K562 (cell line): Measurements from ENCODE around the gene BLOC1S3. TPM values are rescaled to one million over a fixed set of nuclear protein-coding genes. Genes with fewer than 3 reads are reported as not detected.

Experiments used
- ATAC-seq: fragments of 200-7000 bp; cut with Tn5 transposase; 3 replicates; pipeline ENCODE4 v1.9.1; 2020; ENCODE audit warnings: moderate library complexity
- BruUV-seq: library from RNA; stranded (reverse); fragments of 400-500 nt; replicated peaks from 2 replicates; lab custom pipeline; 2021; lab: Mats Ljungman, UMichigan
- CTCF ChIA-PET: fragments of 300-600 bp; formaldehyde crosslinking; extraction: SDS; loops from one replicate; lab custom pipeline; 2021; ENCODE audit warnings: low intra/inter-chr PET ratio; lab: Yijun Ruan, JAX
- POLR2A ChIA-PET: fragments of 300-600, 350-650 bp; sonication (Branson Sonifier 250); formaldehyde crosslinking; extraction: SDS; loops from one replicate; lab custom pipeline; 2021; ENCODE audit warnings: antibody characterized with exemption, inconsistent platforms; lab: Yijun Ruan, JAX
- DNase-seq, 4 experiments: peaks; one replicate each; pipeline versions ENCODE4 v3.0.0 to v3.0.0-alpha.2; 2011 to 2018; ENCODE audit warnings: low spot score in 3 of 4, mixed read lengths in 3 of 4; ENCODE audit errors: extremely low read depth in 1 of 4
- FAIRE-seq: peaks from 2 replicates; lab custom pipeline; 2011; peaks lifted over from hg19 to GRCh38; lab: Jason Lieb, UNC
- H2AFZ ChIP-seq: 2 replicates; pipeline ENCODE4 v1.6.0; 2011; ENCODE audit warnings: low read depth, low read length, control low read depth, inconsistent platforms
- H3K27ac ChIP-seq: fragments of 200-600 bp; 3 replicates; pipeline ENCODE4 v1.8.0; 2011; ENCODE audit warnings: low read depth, mild to moderate bottlenecking, control low read depth, inconsistent platforms, low read length, moderate library complexity, mixed read lengths; ENCODE audit errors: extremely low read depth
- H3K27me3 ChIP-seq, 2 experiments: fragments of 300-600 bp in 1 of 2; 2 replicates in 1 of 2; 3 replicates in 1 of 2; pipeline versions ENCODE4 v1.6.0 to v1.8.0; 2011; ENCODE audit warnings: inconsistent platforms in 2 of 2, low read length in 2 of 2, mild to moderate bottlenecking in 1 of 2, mixed read lengths in 1 of 2, moderate library complexity in 1 of 2; ENCODE audit not compliant: control insufficient read depth in 2 of 2, insufficient read depth in 2 of 2
- H3K36me3 ChIP-seq: fragments of 300-600 bp; 3 replicates; pipeline ENCODE4 v1.8.0; 2011; ENCODE audit warnings: mild to moderate bottlenecking, low read length, inconsistent platforms; ENCODE audit not compliant: control insufficient read depth, insufficient read depth
- H3K4me1 ChIP-seq, 2 experiments: fragments of 200-600 bp in 1 of 2; replicated peaks in 1 of 2; 2 replicates in 1 of 2; 3 replicates in 1 of 2; pipeline versions ENCODE4 v1.5.1 to v1.8.0; 2011; ENCODE audit warnings: inconsistent platforms in 2 of 2, low read length in 2 of 2, mild to moderate bottlenecking in 1 of 2, mixed read lengths in 1 of 2, moderate library complexity in 1 of 2; ENCODE audit not compliant: control insufficient read depth in 2 of 2, insufficient read depth in 2 of 2
- H3K4me2 ChIP-seq: 2 replicates; pipeline ENCODE4 v1.6.1; 2011; ENCODE audit warnings: low read length, control low read depth, inconsistent platforms, mixed read lengths; ENCODE audit not compliant: insufficient read depth
- H3K4me3 ChIP-seq: fragments of 200-600 bp; sonication (generic), shearing (Covaris generic); 2 replicates; pipeline ENCODE4 v1.5.1; 2016; ENCODE audit warnings: control low read depth, inconsistent platforms
- H3K79me2 ChIP-seq: fragments of 200-600 bp; 3 replicates; pipeline ENCODE4 v1.8.0; 2011; ENCODE audit warnings: low read length, inconsistent platforms; ENCODE audit not compliant: control insufficient read depth, insufficient read depth
- H3K9ac ChIP-seq, 2 experiments: 2 replicates each; pipeline versions ENCODE4 v1.6.0 to v1.6.1; 2011; ENCODE audit warnings: low read depth in 2 of 2, low read length in 2 of 2, control low read depth in 1 of 2, inconsistent platforms in 1 of 2, mild to moderate bottlenecking in 1 of 2, mixed read lengths in 1 of 2; ENCODE audit not compliant: insufficient read depth in 1 of 2
- H3K9me1 ChIP-seq: one replicate; pipeline ENCODE4 v1.6.0; 2011; ENCODE audit warnings: inconsistent platforms, mild to moderate bottlenecking, low read length, moderate library complexity; ENCODE audit not compliant: control insufficient read depth, insufficient read depth
- H3K9me3 ChIP-seq: replicated peaks from 2 replicates; pipeline ENCODE4 v1.5.1; 2011; ENCODE audit warnings: low read depth, low read length, inconsistent platforms; ENCODE audit not compliant: control insufficient read depth, insufficient read depth
- H4K20me1 ChIP-seq: replicated peaks from 2 replicates; pipeline ENCODE4 v1.6.1; 2011; ENCODE audit warnings: low read length, inconsistent platforms, mixed read lengths; ENCODE audit not compliant: control insufficient read depth, insufficient read depth
- FOXP4 ChIP-seq: sonication (generic); formaldehyde crosslinking; IDR thresholded peaks from 2 replicates; pipeline ENCODE4 v1.8.0; 2022; ENCODE audit warnings: mild to moderate bottlenecking, missing genetic modification reagents, borderline replicate concordance
- GABPB2 ChIP-seq: fragments of 250-450 bp; sonication (Bioruptor Pico); conservative IDR thresholded peaks from 2 replicates; pipeline ENCODE4 v1.5.1; 2021; ENCODE audit warnings: mild to moderate bottlenecking
- GTF2E2 ChIP-seq: fragments of 200-800 bp; sonication (Bioruptor generic); IDR thresholded peaks from 2 replicates; pipeline ENCODE4 v1.6.1; 2016; ENCODE audit warnings: missing genetic modification characterization, missing compliant biosample characterization
- NR1H2 ChIP-seq: sonication (generic); formaldehyde crosslinking; IDR thresholded peaks from 2 replicates; pipeline ENCODE4 v1.4.0; 2020; ENCODE audit warnings: mild to moderate bottlenecking, missing genetic modification reagents
- PML ChIP-seq: IDR thresholded peaks from 2 replicates; pipeline ENCODE4 v1.6.1; 2012; ENCODE audit warnings: low read length, inconsistent platforms
- RFX7 ChIP-seq: fragments of 250-450 bp; sonication (Bioruptor Pico); IDR thresholded peaks from 2 replicates; pipeline ENCODE4 v1.5.1; 2021; ENCODE audit warnings: mild to moderate bottlenecking
- SMAD3 ChIP-seq: fragments of 450-650 bp; formaldehyde crosslinking; conservative IDR thresholded peaks from 2 replicates; pipeline ENCODE4 v1.4.0; 2020; ENCODE audit warnings: mild to moderate bottlenecking
- SREBF1 ChIP-seq: fragments of 150-350 bp; IDR thresholded peaks from 2 replicates; pipeline ENCODE4 v1.6.1; 2014; ENCODE audit warnings: antibody characterized with exemption, low read depth, low read length, borderline replicate concordance
- SRF ChIP-seq, 2 experiments: fragments of 250-450, 450-650 bp in 1 of 2; sonication (Bioruptor Pico) in 1 of 2; sonication (generic) in 1 of 2; formaldehyde crosslinking; IDR thresholded peaks; 2 replicates each; pipeline versions ENCODE4 v1.5.0 to v1.5.1; 2020 to 2022; ENCODE audit warnings: mild to moderate bottlenecking in 1 of 2, missing genetic modification reagents in 1 of 2
- THAP7 ChIP-seq: fragments of 250-450 bp; sonication (Bioruptor Pico); IDR thresholded peaks from 2 replicates; pipeline ENCODE4 v1.5.0; 2021
- ZC3H4 ChIP-seq: sonication (generic); formaldehyde crosslinking; IDR thresholded peaks from 2 replicates; pipeline ENCODE4 v1.9.0; 2021; ENCODE audit warnings: missing genetic modification reagents, borderline replicate concordance
- WGBS: fragments of 100-300 bp; shearing (Covaris generic); methylation state at CpG from one replicate; pipeline ENCODE4 v1.1.6; 2016; ENCODE audit warnings: low coverage, mixed read lengths; ENCODE audit not compliant: insufficient coverage; ENCODE audit errors: missing lambda C conversion rate; 5-methylcytosine and 5-hydroxymethylcytosine counted together
- in situ Hi-C: fragments of 300-500 bp; cut with MboI; formaldehyde crosslinking; loops from 4 replicates; pipeline ENCODE4 v1.15.0; 2018; ENCODE audit warnings: inconsistent platforms, mixed read lengths
- intact Hi-C: fragments of 100-400 bp; cut with micrococcal nuclease; formaldehyde crosslinking; loops from 2 replicates; pipeline ENCODE4 v1.14.2; 2022
- polyA plus RNA-seq, 8 experiments: library from polyadenylated mRNA; depleted of rRNA in 4 of 8; stranded (reverse) in 5 of 8; unstranded in 3 of 8; fragments of >200 nt; fragmentation: Nextera tagmentation in 2 of 8; fragmentation: Illumina TruSeq in 1 of 8; extraction: Ambion mirVana in 2 of 8; extraction: Trizol in 1 of 8; gene quantifications; 2 replicates each; pipeline versions ENCODE4 v1.2.1 to v1.2.3, GENCODE V29; 2011 to 2014; ENCODE audit warnings: inconsistent platforms in 1 of 8, missing spikeins in 1 of 8
- total RNA-seq, 7 experiments: library from RNA; depleted of rRNA in 6 of 7; stranded (reverse); fragments of >200 nt in 6 of 7; fragmentation: Illumina TruSeq in 2 of 7; extraction: Trizol in 2 of 7; gene quantifications; 2 replicates each; pipeline versions ENCODE4 v1.2.1 to v1.2.3, GENCODE V29; 2011 to 2021; ENCODE audit warnings: low replicate concordance in 1 of 7

The BLOC1S3 gene
- total and polyA plus RNA-seq, 9 of the 15 experiments (the other 6 are each of a cell fraction or from before 2014, with no cell fraction given), result 3.9 to 20.2 (median 10.4) TPM

- Histone ChIP-seq H3K36me3 (no peaks in the 10 kb centered on the region; the same call in 2 of the 3 replicates), H3K9ac (no peak overlapping the region), H3K4me3 (no peak overlapping the region), H3K4me2 (no peak overlapping the region), H3K9me3 (no peaks in the 10 kb centered on the region), H3K79me2 (no peaks in the 10 kb centered on the region), H3K9me1 (no peaks in the 10 kb centered on the region), H3K27ac (no peak overlapping the region), H4K20me1 (no peaks in the 10 kb centered on the region), H3K27me3 (no peaks in the 10 kb centered on the region), H3K4me1 (peaks cover 11 to 23% of the 10 kb centered on the region in 2 experiments; a peak in 4 of 5 replicates), H2AFZ (no peak overlapping the region)
- ChIA-PET CTCF (no interaction called here), POLR2A (no interaction called here)
- ATAC-seq, result no peak
- TF ChIP-seq RFX7 (CRISPR knock-in tag) (no peak), THAP7 (CRISPR knock-in tag) (no peak), FOXP4 (CRISPR knock-in tag) (no peak), PML (no peak), GTF2E2 (tag) (no peak), GABPB2 (no peak), ZC3H4 (CRISPR knock-in tag) (no peak), NR1H2 (CRISPR knock-in tag) (no peak), SREBF1 (no peak), SMAD3 (no peak), SRF (CRISPR knock-in tag; IDR thresholded peaks at IDR 0.05) (no peak)
- 82% methylated on average over 7 of the region's 14 CpGs for WGBS
- in situ Hi-C loops, result no loop called here
- no peak for DNase-seq
- BruUV-seq, result no TSS peak
- no peak for FAIRE-seq
- intact Hi-C loops, result no loop called here
Observed at GRCh38 chr19:45217957-45218334, 39.4 kb downstream of the BLOC1S3 start.
